Measurements from ENCODE around the gene DEPDC7. TPM values are rescaled to one million over a fixed set of nuclear protein-coding genes. Genes with fewer than 3 reads are reported as not detected.

Gene DEPDC7
- total and polyA plus RNA-seq, 2 of the 13 experiments (the other 11 are each of a cell fraction or from before 2014, with no cell fraction given), result 17.3 to 33.3 TPM

DNA sequence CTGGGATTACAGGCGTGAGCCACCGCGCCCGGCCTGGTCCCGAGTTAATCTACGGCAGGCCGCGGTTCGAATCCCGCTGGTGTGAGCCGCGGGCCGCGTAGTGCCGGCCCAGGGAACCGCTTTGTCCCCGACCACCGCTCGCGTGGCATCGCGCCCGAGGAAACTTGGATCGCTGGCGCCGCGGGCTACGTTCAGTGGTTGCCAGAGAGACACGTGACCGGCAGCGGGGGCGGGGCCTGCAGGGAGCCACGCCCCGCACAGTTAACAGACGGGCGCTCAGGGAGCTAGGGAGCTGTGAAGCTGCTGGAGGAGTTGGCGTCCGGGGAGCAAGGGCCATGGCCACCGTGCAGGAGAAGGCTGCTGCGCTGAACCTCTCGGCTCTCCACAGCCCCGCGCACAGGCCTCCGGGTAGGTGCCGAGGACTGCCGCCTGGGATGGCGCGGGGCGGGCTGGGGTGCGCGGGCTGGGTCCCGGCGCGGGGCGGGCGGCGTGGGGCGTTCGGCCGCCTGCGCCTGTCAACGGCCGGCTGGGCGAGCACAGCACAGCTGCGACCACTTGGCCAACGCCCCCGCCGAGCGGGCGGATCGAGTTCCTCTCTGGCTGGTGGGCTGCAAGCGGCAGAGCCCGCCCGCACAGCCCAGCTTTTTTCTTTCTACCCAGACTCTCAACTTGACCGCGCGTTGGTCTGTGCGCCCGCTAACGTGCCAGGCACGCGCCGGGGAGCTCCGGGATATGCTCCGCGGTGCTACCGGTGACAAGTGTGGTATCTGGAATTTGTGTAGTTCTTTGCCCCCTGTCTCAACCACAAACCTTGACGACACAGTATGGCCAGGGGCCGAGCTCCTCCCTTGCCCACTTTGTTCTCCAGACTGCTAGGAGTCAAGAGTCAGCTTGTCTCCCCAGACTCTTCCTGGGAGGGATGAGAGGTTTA is at the start of gene DEPDC7 (continued):
- TF ChIP-seq ZNF20 (CRISPR knock-in tag; IDR thresholded peaks at IDR 0.05), result peak; percentile 46; the same call in 1 of the 2 replicates
- TF ChIP-seq, protein P1, sequence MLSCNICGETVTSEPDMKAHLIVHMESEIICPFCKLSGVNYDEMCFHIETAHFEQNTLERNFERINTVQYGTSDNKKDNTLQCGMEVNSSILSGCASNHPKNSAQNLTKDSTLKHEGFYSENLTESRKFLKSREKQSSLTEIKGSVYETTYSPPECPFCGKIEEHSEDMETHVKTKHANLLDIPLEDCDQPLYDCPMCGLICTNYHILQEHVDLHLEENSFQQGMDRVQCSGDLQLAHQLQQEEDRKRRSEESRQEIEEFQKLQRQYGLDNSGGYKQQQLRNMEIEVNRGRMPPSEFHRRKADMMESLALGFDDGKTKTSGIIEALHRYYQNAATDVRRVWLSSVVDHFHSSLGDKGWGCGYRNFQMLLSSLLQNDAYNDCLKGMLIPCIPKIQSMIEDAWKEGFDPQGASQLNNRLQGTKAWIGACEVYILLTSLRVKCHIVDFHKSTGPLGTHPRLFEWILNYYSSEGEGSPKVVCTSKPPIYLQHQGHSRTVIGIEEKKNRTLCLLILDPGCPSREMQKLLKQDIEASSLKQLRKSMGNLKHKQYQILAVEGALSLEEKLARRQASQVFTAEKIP (CRISPR knock-in tag; IDR thresholded peaks at IDR 0.05; ENCODE audit: borderline replicate concordance), result no peak
- peak; percentile 34; the same call in 1 of the 2 replicates for TF ChIP-seq YEATS2 (CRISPR knock-in tag; IDR thresholded peaks at IDR 0.05; ENCODE audit: borderline replicate concordance)
- TF ChIP-seq ZNF546 (CRISPR knock-in tag; conservative IDR thresholded peaks at IDR 0.05), result peak; percentile 93
- TF ChIP-seq ZNF292 (CRISPR knock-in tag; IDR thresholded peaks at IDR 0.05; ENCODE audit: borderline replicate concordance, low read depth), result peak; percentile 70; the same call in 1 of the 2 replicates
- TF ChIP-seq PHF21A (CRISPR knock-in tag; IDR thresholded peaks at IDR 0.05), result peak; percentile 35
- TF ChIP-seq ZNF598 (CRISPR knock-in tag; IDR thresholded peaks at IDR 0.05; ENCODE audit: borderline replicate concordance), result peak; percentile 23; the same call in 1 of the 2 replicates
- peak; percentile 87 for TF ChIP-seq POLR2G (IDR thresholded peaks at IDR 0.05; ENCODE audit: low read depth, low read length)
- no peak for TF ChIP-seq XRCC5 (optimal IDR thresholded peaks at IDR 0.05; ENCODE audit: low read length)
- peak in 1 of 2 experiments; percentile 24; a peak in 1 of 4 replicates for TF ChIP-seq NR2F1 (CRISPR knock-in tag; IDR thresholded peaks at IDR 0.05)
- peak; percentile 54; the same call in 1 of the 2 replicates for TF ChIP-seq ZBTB20 (CRISPR knock-in tag; IDR thresholded peaks at IDR 0.05; ENCODE audit: borderline replicate concordance, low read depth)
- TF ChIP-seq HOXA5 (CRISPR knock-in tag; IDR thresholded peaks at IDR 0.05), result peak; percentile 42
- TF ChIP-seq NCOA2 (CRISPR knock-in tag; IDR thresholded peaks at IDR 0.05), result peak; percentile 54
- no peak for TF ChIP-seq IKZF4 (CRISPR knock-in tag; IDR thresholded peaks at IDR 0.05; ENCODE audit: borderline replicate concordance, low read depth, not compliant biosample characterization)
- 0 out of 2 replicates have a peak, but pooled peaks have one; percentile 57 for TF ChIP-seq ATF7-NPFF (CRISPR knock-in tag; IDR thresholded peaks at IDR 0.05; ENCODE audit: low read depth)
- TF ChIP-seq, protein P2, sequence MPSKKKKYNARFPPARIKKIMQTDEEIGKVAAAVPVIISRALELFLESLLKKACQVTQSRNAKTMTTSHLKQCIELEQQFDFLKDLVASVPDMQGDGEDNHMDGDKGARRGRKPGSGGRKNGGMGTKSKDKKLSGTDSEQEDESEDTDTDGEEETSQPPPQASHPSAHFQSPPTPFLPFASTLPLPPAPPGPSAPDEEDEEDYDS (CRISPR knock-in tag; IDR thresholded peaks at IDR 0.05), result peak; percentile 98
